Neural cell (in vitro differentiated cells): ENCODE measurements around the gene KATNAL1. TPM values are rescaled to one million over a fixed set of nuclear protein-coding genes. Genes with fewer than 3 reads are reported as not detected.

Source experiments
- H2AFZ ChIP-seq: fragments of 200-600, 300-800 bp; sonication (generic), shearing (Covaris generic); 2 replicates; pipeline ENCODE4 v1.6.0; 2014; ENCODE audit warnings: low read depth, mild to moderate bottlenecking, antibody characterized with exemption, low read length, moderate library complexity
- H3F3A ChIP-seq: fragments of 200-600 bp; shearing (Covaris generic); 2 replicates; pipeline ENCODE4 v1.6.1; 2016; ENCODE audit warnings: mild to moderate bottlenecking, moderate library complexity, mixed read lengths, antibody characterized with exemption, low read length; ENCODE audit not compliant: insufficient read depth, poor library complexity, severe bottlenecking
- H3K27ac ChIP-seq: fragments of 200-600, 300-800 bp; sonication (generic), shearing (Covaris generic); 2 replicates; pipeline ENCODE4 v1.5.1; 2014; ENCODE audit warnings: mild to moderate bottlenecking, low read length, moderate library complexity
- H3K27me3 ChIP-seq: fragments of 300-800, 200-600 bp; sonication (generic), shearing (Covaris generic); 2 replicates; pipeline ENCODE4 v1.6.0; 2014; ENCODE audit warnings: mild to moderate bottlenecking, low read depth, low read length, moderate library complexity; ENCODE audit not compliant: insufficient read depth
- H3K36me3 ChIP-seq: fragments of 300-800, 200-600 bp; sonication (generic), shearing (Covaris generic); 2 replicates; pipeline ENCODE4 v1.5.1; 2014; ENCODE audit warnings: mild to moderate bottlenecking, antibody characterized with exemption, low read length, moderate library complexity; ENCODE audit not compliant: insufficient read depth
- H3K4me2 ChIP-seq: fragments of 300-800, 200-600 bp; sonication (generic), shearing (Covaris generic); 2 replicates; pipeline ENCODE4 v1.6.0; 2014; ENCODE audit warnings: mild to moderate bottlenecking, low read length
- H3K4me3 ChIP-seq: fragments of 300-800, 200-600 bp; sonication (generic), shearing (Covaris generic); 2 replicates; pipeline ENCODE4 v1.5.1; 2014; ENCODE audit warnings: mild to moderate bottlenecking, low read length, moderate library complexity
- H3K79me2 ChIP-seq: fragments of 200-600 bp; shearing (Covaris generic); replicated peaks from 2 replicates; pipeline ENCODE4 v1.6.0; 2014; ENCODE audit warnings: mild to moderate bottlenecking, low read length, moderate library complexity; ENCODE audit not compliant: insufficient read depth
- H3K9ac ChIP-seq: fragments of 300-800, 200-600 bp; sonication (generic), shearing (Covaris generic); 2 replicates; pipeline ENCODE4 v1.6.1; 2016; ENCODE audit warnings: mild to moderate bottlenecking, low read length, mixed read lengths
- H3K9me2 ChIP-seq: fragments of 200-600 bp; shearing (Covaris generic); 2 replicates; pipeline ENCODE4 v1.6.1; 2016; ENCODE audit warnings: mild to moderate bottlenecking, low read length, mixed read lengths; ENCODE audit not compliant: insufficient read depth
- H3K9me3 ChIP-seq: fragments of 200-600, 300-800 bp; sonication (generic), shearing (Covaris generic); 2 replicates; pipeline ENCODE4 v1.6.1; 2016; ENCODE audit warnings: mild to moderate bottlenecking, mixed run types, low read length, moderate library complexity, mixed read lengths
- H4K20me1 ChIP-seq: fragments of 200-600 bp; shearing (Covaris generic); 2 replicates; pipeline ENCODE4 v1.6.1; 2016; ENCODE audit warnings: mild to moderate bottlenecking, mixed run types; ENCODE audit not compliant: insufficient read depth
- CTCF ChIP-seq: fragments of 450-650 bp; IDR thresholded peaks from 2 replicates; pipeline ENCODE4 v1.5.1; 2014; ENCODE audit warnings: antibody characterized with exemption, mild to moderate bottlenecking, moderate library complexity; ENCODE audit not compliant: poor library complexity, severe bottlenecking
- EP300 ChIP-seq: fragments of 450-650 bp; conservative IDR thresholded peaks from 2 replicates; pipeline ENCODE4 v1.6.1; 2014; ENCODE audit warnings: antibody characterized with exemption, mild to moderate bottlenecking, moderate library complexity; ENCODE audit not compliant: poor library complexity, severe bottlenecking
- EZH2 ChIP-seq: fragments of 200-600, 300-800 bp; shearing (Covaris generic), sonication (generic); IDR thresholded peaks from 2 replicates; pipeline ENCODE4 v1.6.1; 2014; ENCODE audit warnings: antibody characterized with exemption, low read length, borderline replicate concordance, mild to moderate bottlenecking; ENCODE audit not compliant: insufficient read depth, poor library complexity, severe bottlenecking
- MXI1 ChIP-seq: fragments of 450-650 bp; conservative IDR thresholded peaks from 2 replicates; pipeline ENCODE4 v1.6.1; 2014; ENCODE audit warnings: antibody characterized with exemption, mild to moderate bottlenecking; ENCODE audit not compliant: poor library complexity, severe bottlenecking
- POLR2AphosphoS5 ChIP-seq: IDR thresholded peaks from 2 replicates; pipeline ENCODE4 v1.6.1; 2012
- RAD21 ChIP-seq: fragments of 450-650 bp; conservative IDR thresholded peaks from 2 replicates; pipeline ENCODE4 v1.6.1; 2014; ENCODE audit warnings: antibody characterized with exemption, mild to moderate bottlenecking, moderate library complexity
- REST ChIP-seq: IDR thresholded peaks from 2 replicates; pipeline ENCODE4 v1.6.1; 2012; ENCODE audit warnings: borderline replicate concordance
- SMC3 ChIP-seq: fragments of 450-650 bp; conservative IDR thresholded peaks from 2 replicates; pipeline ENCODE4 v1.6.1; 2014; ENCODE audit warnings: antibody characterized with exemption, mild to moderate bottlenecking, moderate library complexity; ENCODE audit not compliant: poor library complexity
- TAF1 ChIP-seq: IDR thresholded peaks from 2 replicates; pipeline ENCODE4 v1.6.1; 2012; ENCODE audit warnings: low read depth
- polyA plus RNA-seq: library from polyadenylated mRNA; depleted of rRNA; stranded (reverse); fragments of >200 nt; gene quantifications from 2 replicates; pipeline ENCODE4 v1.2.3, GENCODE V29; 2014

The KATNAL1 gene
- polyA plus RNA-seq, 1 donor from 2014 or later, result 24.9 TPM

DNA sequence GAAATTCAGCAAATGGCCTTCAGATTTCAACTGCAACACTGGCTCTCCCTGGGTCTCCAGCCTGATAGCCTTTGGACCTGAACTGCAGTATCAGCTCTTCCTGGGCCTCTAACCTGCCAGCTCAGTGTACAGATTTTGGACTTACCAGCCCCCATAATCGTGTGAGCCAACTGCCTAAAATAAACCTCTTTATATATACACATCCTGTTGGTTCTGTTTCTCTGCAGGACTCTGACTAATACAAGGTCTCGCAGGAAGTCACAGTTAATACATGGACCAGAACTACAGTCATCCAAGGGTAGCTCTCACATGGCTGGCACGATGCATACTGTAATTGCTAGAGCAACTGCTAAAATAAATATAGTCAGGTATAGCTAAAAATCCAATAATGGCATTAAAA is 85.1 kb downstream of the KATNAL1 start:
- Histone ChIP-seq H4K20me1 (no peaks in the 10 kb centered on the region), H3K36me3 (peaks cover 13% of the 10 kb centered on the region), H3K9me2 (no peaks in the 10 kb centered on the region), H3K79me2 (peaks cover 4% of the 10 kb centered on the region), H3K4me2 (no peak overlapping the region), H3K9me3 (no peaks in the 10 kb centered on the region), H3F3A (no peaks in the 10 kb centered on the region), H3K4me3 (no peak overlapping the region), H2AFZ (no peak overlapping the region), H3K9ac (no peak overlapping the region), H3K27ac (no peak overlapping the region), H3K27me3 (no peaks in the 10 kb centered on the region)
- TF ChIP-seq TAF1 (no peak), REST (no peak), EZH2 (no peak), CTCF (no peak), RAD21 (no peak), EP300 (no peak), MXI1 (no peak), POLR2AphosphoS5 (no peak), SMC3 (no peak)

GRCh38 chr13:30216111-30216510 is 91.2 kb downstream of the KATNAL1 start:
- Histone ChIP-seq H3K36me3 (no peaks in the 10 kb centered on the region), H4K20me1 (no peaks in the 10 kb centered on the region), H3K79me2 (no peaks in the 10 kb centered on the region), H3K9me3 (no peaks in the 10 kb centered on the region), H3F3A (no peaks in the 10 kb centered on the region), H3K9ac (no peak overlapping the region), H3K9me2 (no peaks in the 10 kb centered on the region), H3K4me2 (no peak overlapping the region), H2AFZ (no peak overlapping the region), H3K4me3 (no peak overlapping the region), H3K27me3 (no peaks in the 10 kb centered on the region), H3K27ac (no peak overlapping the region)
- no peak for TF ChIP-seq MXI1
- no peak for TF ChIP-seq POLR2AphosphoS5
- no peak for TF ChIP-seq CTCF
- no peak for TF ChIP-seq EZH2
- no peak for TF ChIP-seq RAD21
- no peak for TF ChIP-seq REST
- TF ChIP-seq SMC3, result no peak
- no peak for TF ChIP-seq EP300
- TF ChIP-seq TAF1, result no peak
